K562 (cell line): Measurements from ENCODE around the gene AIFM3. TPM values are rescaled to one million over a fixed set of nuclear protein-coding genes. Genes with fewer than 3 reads are reported as not detected.

ENCODE experiments used
- CC2D1A ChIP-seq: fragments of 450-650 bp; IDR thresholded peaks from 2 replicates; pipeline ENCODE4 v1.6.1; 2017; ENCODE audit warnings: mild to moderate bottlenecking
- KAT2B ChIP-seq: IDR thresholded peaks from one replicate; pipeline ENCODE4 v1.6.1; 2012; ENCODE audit warnings: low read depth, mild to moderate bottlenecking, control low read depth, inconsistent platforms, low read length, moderate library complexity
- NFIC ChIP-seq: fragments of 450-650 bp; IDR thresholded peaks from 2 replicates; pipeline ENCODE4 v1.6.1; 2017; ENCODE audit warnings: mild to moderate bottlenecking, inconsistent platforms
- RBM22 ChIP-seq: fragments of 200-400 bp; formaldehyde crosslinking; IDR thresholded peaks from 2 replicates; pipeline ENCODE4 v1.6.1; 2018; ENCODE audit warnings: low read length, low read depth; ENCODE audit not compliant: poor library complexity, severe bottlenecking
- SMARCA4 ChIP-seq: fragments of 450-650 bp; IDR thresholded peaks from 2 replicates; pipeline ENCODE4 v1.6.1; 2016
- SMARCE1 ChIP-seq: fragments of 450-650 bp; IDR thresholded peaks from 2 replicates; pipeline ENCODE4 v1.7.1; 2016; ENCODE audit warnings: mild to moderate bottlenecking
- STAT5A ChIP-seq: IDR thresholded peaks from 2 replicates; pipeline ENCODE4 v1.6.1; 2012; ENCODE audit warnings: low read length, inconsistent platforms, borderline replicate concordance
- ZKSCAN1 ChIP-seq: fragments of 150-350 bp; IDR thresholded peaks from 2 replicates; pipeline ENCODE4 v1.6.1; 2016; ENCODE audit warnings: low read depth, low read length
- ZNF644 ChIP-seq: fragments of 200-800 bp; sonication (Bioruptor generic); IDR thresholded peaks from 2 replicates; pipeline ENCODE4 v1.6.1; 2016; ENCODE audit warnings: low read depth, missing genetic modification characterization, missing compliant biosample characterization
- polyA plus RNA-seq, 8 experiments: library from polyadenylated mRNA; depleted of rRNA in 4 of 8; stranded (reverse) in 5 of 8; unstranded in 3 of 8; fragments of >200 nt; fragmentation: Nextera tagmentation in 2 of 8; fragmentation: Illumina TruSeq in 1 of 8; extraction: Ambion mirVana in 2 of 8; extraction: Trizol in 1 of 8; gene quantifications; 2 replicates each; pipeline versions ENCODE4 v1.2.1 to v1.2.3, GENCODE V29; 2011 to 2014; ENCODE audit warnings: inconsistent platforms in 1 of 8, missing spikeins in 1 of 8
- total RNA-seq, 7 experiments: library from RNA; depleted of rRNA in 6 of 7; stranded (reverse); fragments of >200 nt in 6 of 7; fragmentation: Illumina TruSeq in 2 of 7; extraction: Trizol in 2 of 7; gene quantifications; 2 replicates each; pipeline versions ENCODE4 v1.2.1 to v1.2.3, GENCODE V29; 2011 to 2021; ENCODE audit warnings: low replicate concordance in 1 of 7
- TF ChIP-seq, protein P1 (sequence below): fragments of 450-650 bp; formaldehyde crosslinking; conservative IDR thresholded peaks from 2 replicates; pipeline ENCODE4 v1.4.0; 2022; ENCODE audit warnings: mild to moderate bottlenecking, missing genetic modification characterization
- TF ChIP-seq, protein P2 (sequence below): fragments of 250-450 bp; sonication (Bioruptor Pico); IDR thresholded peaks from 2 replicates; pipeline ENCODE4 v1.8.0; 2021; ENCODE audit warnings: moderate library complexity, mild to moderate bottlenecking, inconsistent platforms
- TF ChIP-seq, protein P3 (sequence below): fragments of 450-650 bp; IDR thresholded peaks from 2 replicates; pipeline ENCODE4 v1.6.1; 2016; ENCODE audit warnings: antibody characterized with exemption
- TF ChIP-seq, protein P4 (sequence below): fragments of 450-650 bp; formaldehyde crosslinking; IDR thresholded peaks from 2 replicates; pipeline ENCODE4 v1.4.0; 2020; ENCODE audit warnings: mild to moderate bottlenecking, moderate library complexity
- TF ChIP-seq, protein P5 (sequence below): fragments of 450-650 bp; IDR thresholded peaks from 2 replicates; pipeline ENCODE4 v1.6.1; 2017; ENCODE audit warnings: antibody characterized with exemption, mild to moderate bottlenecking
- TF ChIP-seq, protein P6 (sequence below): fragments of 250-450 bp; sonication (Bioruptor Pico); IDR thresholded peaks from 2 replicates; pipeline ENCODE4 v1.8.0; 2022; ENCODE audit warnings: moderate library complexity, mild to moderate bottlenecking, inconsistent platforms

Gene AIFM3
- total and polyA plus RNA-seq, 9 of the 15 experiments (the other 6 are each of a cell fraction or from before 2014, with no cell fraction given): 0.03 to 0.20 (median 0.07) TPM; not detected in 1

DNA sequence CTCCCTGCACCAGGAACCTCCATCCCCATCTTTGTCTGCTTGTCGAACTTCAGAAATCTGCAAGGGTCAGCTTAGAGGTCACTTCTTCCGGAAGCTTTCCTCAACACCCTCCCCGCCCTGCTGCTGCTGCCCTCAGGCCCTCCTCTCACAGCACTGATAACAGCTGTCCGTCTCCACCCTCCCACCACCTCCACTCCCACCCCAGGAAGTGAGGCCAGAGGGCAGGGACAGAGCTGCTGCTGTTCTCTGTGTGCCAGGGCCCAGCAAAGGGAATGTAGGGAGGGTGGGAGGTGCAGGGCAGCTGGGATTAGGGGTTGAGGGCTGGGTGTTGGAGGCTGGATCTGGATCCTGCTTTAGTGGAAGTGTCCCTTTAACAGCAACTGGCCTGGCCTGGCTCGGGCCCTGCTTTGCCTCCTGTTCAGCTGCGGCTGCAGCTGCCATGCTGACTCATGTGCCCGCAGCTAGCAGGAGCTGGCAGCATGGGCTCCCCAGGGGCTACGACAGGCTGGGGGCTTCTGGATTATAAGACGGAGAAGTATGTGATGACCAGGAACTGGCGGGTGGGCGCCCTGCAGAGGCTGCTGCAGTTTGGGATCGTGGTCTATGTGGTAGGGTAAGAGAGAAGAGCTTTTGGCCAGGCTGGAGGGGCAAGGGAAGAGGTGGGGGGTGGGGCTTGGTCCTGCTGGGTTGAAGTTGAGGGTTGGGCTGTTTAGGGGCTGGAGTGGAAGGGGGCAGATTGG is 47.8 kb downstream of the AIFM3 start, which contains the start of gene P2RX6 (continued):
- TF ChIP-seq, protein P1, sequence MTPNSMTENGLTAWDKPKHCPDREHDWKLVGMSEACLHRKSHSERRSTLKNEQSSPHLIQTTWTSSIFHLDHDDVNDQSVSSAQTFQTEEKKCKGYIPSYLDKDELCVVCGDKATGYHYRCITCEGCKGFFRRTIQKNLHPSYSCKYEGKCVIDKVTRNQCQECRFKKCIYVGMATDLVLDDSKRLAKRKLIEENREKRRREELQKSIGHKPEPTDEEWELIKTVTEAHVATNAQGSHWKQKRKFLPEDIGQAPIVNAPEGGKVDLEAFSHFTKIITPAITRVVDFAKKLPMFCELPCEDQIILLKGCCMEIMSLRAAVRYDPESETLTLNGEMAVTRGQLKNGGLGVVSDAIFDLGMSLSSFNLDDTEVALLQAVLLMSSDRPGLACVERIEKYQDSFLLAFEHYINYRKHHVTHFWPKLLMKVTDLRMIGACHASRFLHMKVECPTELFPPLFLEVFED (CRISPR knock-in tag): peak; percentile 93; the same call in 1 of the 2 replicates
- TF ChIP-seq, protein P2, sequence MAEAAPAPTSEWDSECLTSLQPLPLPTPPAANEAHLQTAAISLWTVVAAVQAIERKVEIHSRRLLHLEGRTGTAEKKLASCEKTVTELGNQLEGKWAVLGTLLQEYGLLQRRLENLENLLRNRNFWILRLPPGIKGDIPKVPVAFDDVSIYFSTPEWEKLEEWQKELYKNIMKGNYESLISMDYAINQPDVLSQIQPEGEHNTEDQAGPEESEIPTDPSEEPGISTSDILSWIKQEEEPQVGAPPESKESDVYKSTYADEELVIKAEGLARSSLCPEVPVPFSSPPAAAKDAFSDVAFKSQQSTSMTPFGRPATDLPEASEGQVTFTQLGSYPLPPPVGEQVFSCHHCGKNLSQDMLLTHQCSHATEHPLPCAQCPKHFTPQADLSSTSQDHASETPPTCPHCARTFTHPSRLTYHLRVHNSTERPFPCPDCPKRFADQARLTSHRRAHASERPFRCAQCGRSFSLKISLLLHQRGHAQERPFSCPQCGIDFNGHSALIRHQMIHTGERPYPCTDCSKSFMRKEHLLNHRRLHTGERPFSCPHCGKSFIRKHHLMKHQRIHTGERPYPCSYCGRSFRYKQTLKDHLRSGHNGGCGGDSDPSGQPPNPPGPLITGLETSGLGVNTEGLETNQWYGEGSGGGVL: no peak
- TF ChIP-seq CC2D1A (no peak), RBM22 (no peak), ZNF644 (tag) (no peak), SMARCE1 (no peak), STAT5A (no peak), SMARCA4 (no peak), NFIC (no peak), ZKSCAN1 (peak; percentile 52; the same call in 1 of the 2 replicates), KAT2B (no peak)
- TF ChIP-seq, protein P3, sequence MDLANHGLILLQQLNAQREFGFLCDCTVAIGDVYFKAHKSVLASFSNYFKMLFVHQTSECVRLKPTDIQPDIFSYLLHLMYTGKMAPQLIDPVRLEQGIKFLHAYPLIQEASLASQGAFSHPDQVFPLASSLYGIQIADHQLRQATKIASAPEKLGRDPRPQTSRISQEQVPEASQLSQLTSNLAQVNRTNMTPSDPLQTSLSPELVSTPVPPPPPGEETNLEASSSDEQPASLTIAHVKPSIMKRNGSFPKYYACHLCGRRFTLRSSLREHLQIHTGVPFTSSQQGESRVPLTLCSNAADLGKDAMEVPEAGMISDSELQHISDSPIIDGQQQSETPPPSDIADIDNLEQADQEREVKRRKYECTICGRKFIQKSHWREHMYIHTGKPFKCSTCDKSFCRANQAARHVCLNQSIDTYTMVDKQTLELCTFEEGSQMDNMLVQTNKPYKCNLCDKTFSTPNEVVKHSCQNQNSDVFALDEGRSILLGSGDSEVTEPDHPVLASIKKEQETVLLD: no peak
- TF ChIP-seq, protein P4, sequence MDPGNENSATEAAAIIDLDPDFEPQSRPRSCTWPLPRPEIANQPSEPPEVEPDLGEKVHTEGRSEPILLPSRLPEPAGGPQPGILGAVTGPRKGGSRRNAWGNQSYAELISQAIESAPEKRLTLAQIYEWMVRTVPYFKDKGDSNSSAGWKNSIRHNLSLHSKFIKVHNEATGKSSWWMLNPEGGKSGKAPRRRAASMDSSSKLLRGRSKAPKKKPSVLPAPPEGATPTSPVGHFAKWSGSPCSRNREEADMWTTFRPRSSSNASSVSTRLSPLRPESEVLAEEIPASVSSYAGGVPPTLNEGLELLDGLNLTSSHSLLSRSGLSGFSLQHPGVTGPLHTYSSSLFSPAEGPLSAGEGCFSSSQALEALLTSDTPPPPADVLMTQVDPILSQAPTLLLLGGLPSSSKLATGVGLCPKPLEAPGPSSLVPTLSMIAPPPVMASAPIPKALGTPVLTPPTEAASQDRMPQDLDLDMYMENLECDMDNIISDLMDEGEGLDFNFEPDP (CRISPR knock-in tag): peak; percentile 4; the same call in 1 of the 2 replicates
- TF ChIP-seq, protein P5, sequence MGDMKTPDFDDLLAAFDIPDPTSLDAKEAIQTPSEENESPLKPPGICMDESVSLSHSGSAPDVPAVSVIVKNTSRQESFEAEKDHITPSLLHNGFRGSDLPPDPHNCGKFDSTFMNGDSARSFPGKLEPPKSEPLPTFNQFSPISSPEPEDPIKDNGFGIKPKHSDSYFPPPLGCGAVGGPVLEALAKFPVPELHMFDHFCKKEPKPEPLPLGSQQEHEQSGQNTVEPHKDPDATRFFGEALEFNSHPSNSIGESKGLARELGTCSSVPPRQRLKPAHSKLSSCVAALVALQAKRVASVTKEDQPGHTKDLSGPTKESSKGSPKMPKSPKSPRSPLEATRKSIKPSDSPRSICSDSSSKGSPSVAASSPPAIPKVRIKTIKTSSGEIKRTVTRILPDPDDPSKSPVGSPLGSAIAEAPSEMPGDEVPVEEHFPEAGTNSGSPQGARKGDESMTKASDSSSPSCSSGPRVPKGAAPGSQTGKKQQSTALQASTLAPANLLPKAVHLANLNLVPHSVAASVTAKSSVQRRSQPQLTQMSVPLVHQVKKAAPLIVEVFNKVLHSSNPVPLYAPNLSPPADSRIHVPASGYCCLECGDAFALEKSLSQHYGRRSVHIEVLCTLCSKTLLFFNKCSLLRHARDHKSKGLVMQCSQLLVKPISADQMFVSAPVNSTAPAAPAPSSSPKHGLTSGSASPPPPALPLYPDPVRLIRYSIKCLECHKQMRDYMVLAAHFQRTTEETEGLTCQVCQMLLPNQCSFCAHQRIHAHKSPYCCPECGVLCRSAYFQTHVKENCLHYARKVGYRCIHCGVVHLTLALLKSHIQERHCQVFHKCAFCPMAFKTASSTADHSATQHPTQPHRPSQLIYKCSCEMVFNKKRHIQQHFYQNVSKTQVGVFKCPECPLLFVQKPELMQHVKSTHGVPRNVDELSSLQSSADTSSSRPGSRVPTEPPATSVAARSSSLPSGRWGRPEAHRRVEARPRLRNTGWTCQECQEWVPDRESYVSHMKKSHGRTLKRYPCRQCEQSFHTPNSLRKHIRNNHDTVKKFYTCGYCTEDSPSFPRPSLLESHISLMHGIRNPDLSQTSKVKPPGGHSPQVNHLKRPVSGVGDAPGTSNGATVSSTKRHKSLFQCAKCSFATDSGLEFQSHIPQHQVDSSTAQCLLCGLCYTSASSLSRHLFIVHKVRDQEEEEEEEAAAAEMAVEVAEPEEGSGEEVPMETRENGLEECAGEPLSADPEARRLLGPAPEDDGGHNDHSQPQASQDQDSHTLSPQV: no peak
- TF ChIP-seq, protein P6, sequence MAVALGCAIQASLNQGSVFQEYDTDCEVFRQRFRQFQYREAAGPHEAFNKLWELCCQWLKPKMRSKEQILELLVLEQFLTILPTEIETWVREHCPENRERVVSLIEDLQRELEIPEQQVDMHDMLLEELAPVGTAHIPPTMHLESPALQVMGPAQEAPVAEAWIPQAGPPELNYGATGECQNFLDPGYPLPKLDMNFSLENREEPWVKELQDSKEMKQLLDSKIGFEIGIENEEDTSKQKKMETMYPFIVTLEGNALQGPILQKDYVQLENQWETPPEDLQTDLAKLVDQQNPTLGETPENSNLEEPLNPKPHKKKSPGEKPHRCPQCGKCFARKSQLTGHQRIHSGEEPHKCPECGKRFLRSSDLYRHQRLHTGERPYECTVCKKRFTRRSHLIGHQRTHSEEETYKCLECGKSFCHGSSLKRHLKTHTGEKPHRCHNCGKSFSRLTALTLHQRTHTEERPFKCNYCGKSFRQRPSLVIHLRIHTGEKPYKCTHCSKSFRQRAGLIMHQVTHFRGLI: 0 out of 2 replicates have a peak, but pooled peaks have one; percentile 3
